ENCODE data around the gene TMEM95.

GRCh38 chr17:7352910-7353635, 1.9 kb upstream of the TMEM95 start:
- TF ChIP-seq SUZ12 (IDR thresholded peaks at IDR 0.05; ENCODE audit: extremely low read depth, insufficient read depth, insufficient read length): no peak
- no peak for TF ChIP-seq ZNF274 (IDR thresholded peaks at IDR 0.05; ENCODE audit: low read depth, low read length)

All from NT2/D1 (cell line).